HepG2 (cell line): ENCODE data around the gene SLC17A9. TPM values are rescaled to one million over a fixed set of nuclear protein-coding genes. Genes with fewer than 3 reads are reported as not detected.

ENCODE experiments used
- ATAC-seq: fragments of 200-7000 bp; cut with Tn5 transposase; 3 replicates; pipeline ENCODE4 v1.9.1; 2020; ENCODE audit warnings: mild to moderate bottlenecking, moderate library complexity
- BruUV-seq: library from RNA; stranded (reverse); fragments of 400-500 nt; replicated peaks from 2 replicates; lab custom pipeline; 2021; lab: Mats Ljungman, UMichigan
- CTCF ChIA-PET: fragments of 300-600 bp; formaldehyde crosslinking; extraction: SDS; loops from one replicate; lab custom pipeline; 2021; ENCODE audit warnings: low total read pairs, inconsistent platforms, low intra/inter-chr PET ratio; lab: Yijun Ruan, JAX
- POLR2A ChIA-PET: fragments of 350-600 bp; sonication (Branson Sonifier 250); formaldehyde crosslinking; loops from one replicate; lab custom pipeline; 2020; ENCODE audit warnings: antibody characterized with exemption, inconsistent platforms; lab: Yijun Ruan, JAX
- DNase-seq: peaks from one replicate; pipeline ENCODE4 v3.0.0-alpha.2; 2015; ENCODE audit warnings: low spot score
- FAIRE-seq: peaks from 3 replicates; lab custom pipeline; 2011; peaks lifted over from hg19 to GRCh38; lab: Jason Lieb, UNC
- H2AFZ ChIP-seq: one replicate; pipeline ENCODE4 v1.6.1; 2011; ENCODE audit warnings: low read length, inconsistent platforms
- H3K27ac ChIP-seq: fragments of 300-600 bp; 3 replicates; pipeline ENCODE4 v1.8.0; 2011; ENCODE audit warnings: mixed run types, mild to moderate bottlenecking, mixed read lengths, low read length, inconsistent platforms; ENCODE audit not compliant: insufficient read depth; ENCODE audit errors: extremely low read length
- H3K27me3 ChIP-seq, 2 experiments: fragments of 200-600 bp in 1 of 2; 2 replicates in 1 of 2; 3 replicates in 1 of 2; pipeline versions ENCODE4 v1.6.0 to v1.8.0; 2011; ENCODE audit warnings: low read length in 2 of 2, mild to moderate bottlenecking in 2 of 2, moderate library complexity in 2 of 2, inconsistent platforms in 1 of 2; ENCODE audit not compliant: insufficient read depth in 2 of 2, control insufficient read depth in 1 of 2
- H3K36me3 ChIP-seq, 2 experiments: fragments of 200-600 bp in 1 of 2; replicated peaks in 1 of 2; 2 replicates in 1 of 2; 3 replicates in 1 of 2; pipeline versions ENCODE4 v1.5.1 to v1.8.0; 2011; ENCODE audit warnings: low read length in 2 of 2, inconsistent platforms in 1 of 2; ENCODE audit not compliant: insufficient read depth in 2 of 2, control insufficient read depth in 1 of 2
- H3K4me1 ChIP-seq: 2 replicates; pipeline ENCODE4 v1.5.1; 2012; ENCODE audit warnings: low read length, inconsistent platforms; ENCODE audit not compliant: insufficient read depth
- H3K4me2 ChIP-seq: 2 replicates; pipeline ENCODE4 v1.6.0; 2011; ENCODE audit warnings: low read depth, low read length, inconsistent platforms
- H3K4me3 ChIP-seq, 3 experiments: fragments of 200-600 bp in 1 of 3; sonication (generic), shearing (Covaris generic) in 1 of 3; replicated peaks in 1 of 3; 2 replicates each; pipeline ENCODE4 v1.5.1; 2011 to 2016; ENCODE audit warnings: low read length in 3 of 3, inconsistent platforms in 2 of 3, low read depth in 2 of 3, mild to moderate bottlenecking in 2 of 3, control low read depth in 1 of 3, mixed read lengths in 1 of 3; ENCODE audit not compliant: insufficient read depth in 1 of 3
- H3K79me2 ChIP-seq: one replicate; pipeline ENCODE4 v1.6.1; 2011; ENCODE audit warnings: low read length, inconsistent platforms; ENCODE audit not compliant: insufficient read depth
- H3K9ac ChIP-seq: 2 replicates; pipeline ENCODE4 v1.6.0; 2011; ENCODE audit warnings: mild to moderate bottlenecking, low read depth, low read length, inconsistent platforms; ENCODE audit not compliant: insufficient read depth
- H3K9me3 ChIP-seq: 2 replicates; pipeline ENCODE4 v1.5.1; 2012; ENCODE audit warnings: mild to moderate bottlenecking, low read length
- H4K20me1 ChIP-seq: 2 replicates; pipeline ENCODE4 v1.6.0; 2011; ENCODE audit warnings: inconsistent platforms, mild to moderate bottlenecking, low read length, moderate library complexity; ENCODE audit not compliant: insufficient read depth
- AGO2 ChIP-seq: fragments of 200-400 bp; formaldehyde crosslinking; optimal IDR thresholded peaks from 2 replicates; pipeline ENCODE3; 2017; ENCODE audit warnings: mild to moderate bottlenecking, low read depth, low read length, moderate library complexity
- ATF7 ChIP-seq, 2 experiments: fragments of 450-650 bp in 1 of 2; sonication (generic) in 1 of 2; formaldehyde crosslinking in 1 of 2; IDR thresholded peaks; 2 replicates each; pipeline versions ENCODE4 v1.4.0 to v1.6.1; 2016 to 2020; ENCODE audit warnings: antibody characterized with exemption in 1 of 2, mild to moderate bottlenecking in 1 of 2, missing genetic modification reagents in 1 of 2
- FOSL1 ChIP-seq: sonication (generic); formaldehyde crosslinking; IDR thresholded peaks from 2 replicates; pipeline ENCODE4 v1.9.0; 2021; ENCODE audit warnings: missing genetic modification reagents, borderline replicate concordance
- FOXM1 ChIP-seq: sonication (generic); formaldehyde crosslinking; IDR thresholded peaks from 2 replicates; pipeline ENCODE4 v1.5.0; 2020; ENCODE audit warnings: missing genetic modification reagents
- MAF1 ChIP-seq: sonication (generic); formaldehyde crosslinking; IDR thresholded peaks from 2 replicates; pipeline ENCODE4 v1.5.0; 2020; ENCODE audit warnings: missing genetic modification reagents, borderline replicate concordance
- MAZ ChIP-seq, 2 experiments: sonication (generic) in 1 of 2; formaldehyde crosslinking in 1 of 2; IDR thresholded peaks; 2 replicates each; pipeline versions ENCODE4 v1.5.0 to v1.6.1; 2012 to 2020; ENCODE audit warnings: low read depth in 2 of 2, mild to moderate bottlenecking in 2 of 2, borderline replicate concordance in 1 of 2, improper control_type of control experiment in 1 of 2, low read length in 1 of 2, missing genetic modification reagents in 1 of 2, moderate library complexity in 1 of 2
- MIXL1 ChIP-seq: IDR thresholded peaks from 2 replicates; pipeline ENCODE4 v1.6.1; 2016
- NFE2 ChIP-seq: sonication (generic); formaldehyde crosslinking; IDR thresholded peaks from 2 replicates; pipeline ENCODE4 v1.4.0; 2020; ENCODE audit warnings: missing genetic modification reagents
- PHF5A ChIP-seq: IDR thresholded peaks from one replicate; pipeline ENCODE4 v1.6.1; 2018; ENCODE audit warnings: low read depth, missing genetic modification reagents; ENCODE audit not compliant: unreplicated experiment
- PITX1 ChIP-seq: sonication (generic); formaldehyde crosslinking; IDR thresholded peaks from 2 replicates; pipeline ENCODE4 v1.5.1; 2020; ENCODE audit warnings: mild to moderate bottlenecking, missing genetic modification reagents
- POGZ ChIP-seq: sonication (generic); formaldehyde crosslinking; IDR thresholded peaks from 2 replicates; pipeline ENCODE4 v1.4.0; 2020; ENCODE audit warnings: mild to moderate bottlenecking, missing genetic modification reagents
- RBFOX2 ChIP-seq: fragments of 200-400 bp; formaldehyde crosslinking; IDR thresholded peaks from 2 replicates; pipeline ENCODE4 v1.6.1; 2017; ENCODE audit warnings: low read depth, mild to moderate bottlenecking, low read length
- THAP9 ChIP-seq: sonication (generic); formaldehyde crosslinking; IDR thresholded peaks from 2 replicates; pipeline ENCODE4; 2020; ENCODE audit warnings: missing genetic modification reagents, mild to moderate bottlenecking, borderline replicate concordance
- ZNF354B ChIP-seq: sonication (generic); formaldehyde crosslinking; IDR thresholded peaks from 2 replicates; pipeline ENCODE4 v1.8.0; 2022; ENCODE audit warnings: mild to moderate bottlenecking, missing genetic modification reagents
- ZNF850 ChIP-seq: sonication (generic); formaldehyde crosslinking; conservative IDR thresholded peaks from 2 replicates; pipeline ENCODE4 v1.9.0; 2021; ENCODE audit warnings: mild to moderate bottlenecking, missing genetic modification reagents
- WGBS: methylation state at CpG from one replicate; pipeline ENCODE4 v1.1.6; 2017; ENCODE audit warnings: low lambda C conversion rate; 5-methylcytosine and 5-hydroxymethylcytosine counted together
- in situ Hi-C: cut with HindIII; loops from 2 replicates; pipeline ENCODE4 v1.10.0; 2017; ENCODE audit warnings: low pct_unique_long_range_greater_than_20kb; ENCODE audit not compliant: extremely low pct_ligation_motif_present
- intact Hi-C: fragments of 100-400 bp; cut with micrococcal nuclease; formaldehyde crosslinking; loops from one replicate; pipeline ENCODE4 v1.10.0; 2022; ENCODE audit not compliant: unreplicated experiment
- polyA plus RNA-seq, 8 experiments: library from polyadenylated mRNA; depleted of rRNA in 3 of 8; stranded (reverse) in 7 of 8; unstranded in 1 of 8; fragments of >200 nt; fragmentation: Illumina TruSeq in 4 of 8; extraction: Trizol in 4 of 8; gene quantifications; 2 replicates each; pipeline versions ENCODE4 v1.2.1 to v1.2.3, GENCODE V29; 2011 to 2016; ENCODE audit warnings: low read depth in 4 of 8, missing spikeins in 1 of 8, mixed read lengths in 1 of 8; ENCODE audit not compliant: insufficient read depth in 1 of 8
- total RNA-seq, 5 experiments: library from RNA; depleted of rRNA; stranded (reverse); fragments of >200 nt; fragmentation: Illumina TruSeq; extraction: Trizol; gene quantifications; 2 replicates each; pipeline ENCODE4 v1.2.3, GENCODE V29; 2016; ENCODE audit warnings: low read depth in 1 of 5
- TF ChIP-seq, protein P1 (sequence below): sonication (generic); formaldehyde crosslinking; IDR thresholded peaks from 2 replicates; pipeline ENCODE4 v1.8.1; 2023; ENCODE audit warnings: mild to moderate bottlenecking, moderate library complexity, missing genetic modification reagents
- TF ChIP-seq, protein P2 (sequence below): sonication (generic); formaldehyde crosslinking; IDR thresholded peaks from 2 replicates; pipeline ENCODE4 v1.5.0; 2020; ENCODE audit warnings: mild to moderate bottlenecking, missing genetic modification reagents, moderate library complexity
- TF ChIP-seq, protein P3 (sequence below): sonication (generic); formaldehyde crosslinking; IDR thresholded peaks from 2 replicates; pipeline ENCODE4 v1.5.0; 2020; ENCODE audit warnings: missing genetic modification reagents, mild to moderate bottlenecking, borderline replicate concordance

Gene SLC17A9
- total and polyA plus RNA-seq, 2 of the 13 experiments (the other 11 are each of a cell fraction or from before 2014, with no cell fraction given), result 110 to 191 TPM

- no peak overlapping the region for H3K27ac ChIP-seq
- DNase-seq (no peak), FAIRE-seq (no peak), ATAC-seq (no peak)
- CTCF ChIA-PET, result no interaction called here
- POLR2A ChIA-PET, result no interaction called here
- peaks cover 78 to 93% of the 10 kb centered on the region in 2 experiments for H3K36me3 ChIP-seq
- H3K9ac ChIP-seq, result no peak overlapping the region
- peaks cover 15% of the 10 kb centered on the region for H3K79me2 ChIP-seq
- no TSS peak for BruUV-seq
- peaks cover 17% of the 10 kb centered on the region for H3K4me1 ChIP-seq
- no peaks in the 10 kb centered on the region for H3K9me3 ChIP-seq
- H3K4me3 ChIP-seq, result no peak overlapping the region
- in situ Hi-C loops (no loop called here), intact Hi-C loops (no loop called here)
- no peaks in the 10 kb centered on the region for H3K27me3 ChIP-seq
- H3K4me2 ChIP-seq, result no peak overlapping the region
- H4K20me1 ChIP-seq, result peaks cover 72% of the 10 kb centered on the region; the same call in 1 of the 2 replicates
- WGBS, result 93% methylated on average over 18 of the region's 19 CpGs
- H2AFZ ChIP-seq, result no peak overlapping the region
- TF ChIP-seq MAZ (IDR thresholded peaks at IDR 0.05; ENCODE audit: borderline replicate concordance, low read depth, low read length) (no peak), MAZ (CRISPR knock-in tag; IDR thresholded peaks at IDR 0.05; ENCODE audit: low read depth) (no peak), ZNF850 (CRISPR knock-in tag) (no peak), PITX1 (no peak), MAF1 (CRISPR knock-in tag) (no peak), FOSL1 (CRISPR knock-in tag) (no peak), AGO2 (peak; percentile 92), FOXM1 (CRISPR knock-in tag) (no peak), MIXL1 (CRISPR knock-in tag) (no peak), PHF5A (CRISPR knock-in tag) (no peak), ZNF354B (CRISPR knock-in tag) (no peak), THAP9 (CRISPR knock-in tag) (peak; percentile 15; the same call in 1 of the 2 replicates), RBFOX2 (peak; percentile 77), POGZ (CRISPR knock-in tag) (no peak), ATF7 (IDR thresholded peaks at IDR 0.05) (no peak), ATF7 (CRISPR knock-in tag; IDR thresholded peaks at IDR 0.05) (no peak), NFE2 (CRISPR knock-in tag) (no peak)
- TF ChIP-seq, protein P1, sequence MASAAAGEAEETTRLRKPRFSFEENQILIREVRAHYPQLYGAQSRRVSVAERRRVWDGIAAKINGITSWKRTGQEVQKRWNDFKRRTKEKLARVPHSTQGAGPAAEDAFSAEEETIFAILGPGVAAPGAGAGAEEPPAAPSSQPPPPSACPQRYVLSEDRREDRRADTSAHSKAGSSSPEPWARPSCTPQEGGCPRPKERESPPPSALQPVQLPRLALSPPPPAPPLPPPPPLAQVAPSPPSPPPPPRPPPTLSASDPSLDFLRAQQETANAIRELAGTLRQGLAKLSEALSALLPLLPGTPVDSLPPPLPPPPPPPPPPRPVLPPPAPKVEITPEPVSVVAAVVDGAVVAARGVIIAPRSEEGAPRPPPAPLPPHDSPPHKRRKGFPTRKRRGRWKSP (CRISPR knock-in tag), result no peak
- TF ChIP-seq, protein P2, sequence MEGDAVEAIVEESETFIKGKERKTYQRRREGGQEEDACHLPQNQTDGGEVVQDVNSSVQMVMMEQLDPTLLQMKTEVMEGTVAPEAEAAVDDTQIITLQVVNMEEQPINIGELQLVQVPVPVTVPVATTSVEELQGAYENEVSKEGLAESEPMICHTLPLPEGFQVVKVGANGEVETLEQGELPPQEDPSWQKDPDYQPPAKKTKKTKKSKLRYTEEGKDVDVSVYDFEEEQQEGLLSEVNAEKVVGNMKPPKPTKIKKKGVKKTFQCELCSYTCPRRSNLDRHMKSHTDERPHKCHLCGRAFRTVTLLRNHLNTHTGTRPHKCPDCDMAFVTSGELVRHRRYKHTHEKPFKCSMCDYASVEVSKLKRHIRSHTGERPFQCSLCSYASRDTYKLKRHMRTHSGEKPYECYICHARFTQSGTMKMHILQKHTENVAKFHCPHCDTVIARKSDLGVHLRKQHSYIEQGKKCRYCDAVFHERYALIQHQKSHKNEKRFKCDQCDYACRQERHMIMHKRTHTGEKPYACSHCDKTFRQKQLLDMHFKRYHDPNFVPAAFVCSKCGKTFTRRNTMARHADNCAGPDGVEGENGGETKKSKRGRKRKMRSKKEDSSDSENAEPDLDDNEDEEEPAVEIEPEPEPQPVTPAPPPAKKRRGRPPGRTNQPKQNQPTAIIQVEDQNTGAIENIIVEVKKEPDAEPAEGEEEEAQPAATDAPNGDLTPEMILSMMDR (CRISPR knock-in tag), result peak; percentile 24; the same call in 1 of the 2 replicates
- TF ChIP-seq, protein P3, sequence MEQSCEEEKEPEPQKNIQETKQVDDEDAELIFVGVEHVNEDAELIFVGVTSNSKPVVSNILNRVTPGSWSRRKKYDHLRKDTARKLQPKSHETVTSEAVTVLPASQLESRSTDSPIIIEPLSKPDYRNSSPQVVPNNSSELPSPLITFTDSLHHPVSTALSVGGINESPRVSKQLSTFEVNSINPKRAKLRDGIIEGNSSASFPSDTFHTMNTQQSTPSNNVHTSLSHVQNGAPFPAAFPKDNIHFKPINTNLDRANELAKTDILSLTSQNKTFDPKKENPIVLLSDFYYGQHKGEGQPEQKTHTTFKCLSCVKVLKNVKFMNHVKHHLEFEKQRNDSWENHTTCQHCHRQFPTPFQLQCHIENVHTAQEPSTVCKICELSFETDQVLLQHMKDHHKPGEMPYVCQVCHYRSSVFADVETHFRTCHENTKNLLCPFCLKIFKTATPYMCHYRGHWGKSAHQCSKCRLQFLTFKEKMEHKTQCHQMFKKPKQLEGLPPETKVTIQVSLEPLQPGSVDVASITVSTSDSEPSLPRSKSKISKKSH (CRISPR knock-in tag), result no peak
Observed at GRCh38 chr20:62961310-62961783, 8.8 kb downstream of the SLC17A9 start.
